Activated naive CD4-positive, alpha-beta T cell treated with anti-CD3 and anti-CD28 coated beads, Interleukin-2, amount 50 U/mL, for 24 hours (primary cell): ENCODE measurements around the gene TARM1.
A peak's percentile ranks its signal among the peaks of the same experiment; 100 is the strongest.
"Not testable (repeated sequence)": the region's sequence is repeated elsewhere in the genome, so short reads cannot be mapped to it uniquely, and the experiment has no call there.

Experiments used
- H3K27ac Mint-ChIP-seq: one replicate; pipeline ENCODE4 v1.8.0; 2021; ENCODE audit warnings: mild to moderate bottlenecking, mixed read lengths
- H3K27me3 Mint-ChIP-seq: one replicate; pipeline ENCODE4 v1.8.0; 2021; ENCODE audit warnings: mixed read lengths
- H3K36me3 Mint-ChIP-seq: one replicate; pipeline ENCODE4 v1.8.0; 2021; ENCODE audit warnings: mixed read lengths
- H3K4me1 Mint-ChIP-seq: one replicate; pipeline ENCODE4 v1.8.0; 2021; ENCODE audit warnings: mixed read lengths
- H3K4me3 Mint-ChIP-seq: one replicate; pipeline ENCODE4 v1.8.0; 2021; ENCODE audit warnings: mild to moderate bottlenecking, mixed read lengths
- H3K9me3 Mint-ChIP-seq: one replicate; pipeline ENCODE4 v1.8.0; 2021; ENCODE audit warnings: mixed read lengths

TARM1 gene

GRCh38 chr19:54106716-54107115, 25.6 kb upstream of the TARM1 start:
- no peak overlapping the region for H3K4me3 Mint-ChIP-seq
- no peak overlapping the region for H3K27ac Mint-ChIP-seq

GRCh38 chr19:54105796-54106195, 24.6 kb upstream of the TARM1 start:
- Mint-ChIP-seq H3K36me3 (peaks cover 8% of the 10 kb centered on the region), H3K27me3 (no peaks in the 10 kb centered on the region), H3K27ac (peak overlapping the region; percentile 47), H3K4me1 (peaks cover 23% of the 10 kb centered on the region), H3K9me3 (no peaks in the 10 kb centered on the region), H3K4me3 (peak overlapping the region; percentile 42)

More at GRCh38 chr19:54106716-54107115, 25.6 kb upstream of the TARM1 start:
- peaks cover 9% of the 10 kb centered on the region for H3K36me3 Mint-ChIP-seq
- no peaks in the 10 kb centered on the region for H3K27me3 Mint-ChIP-seq
- H3K9me3 Mint-ChIP-seq, result no peaks in the 10 kb centered on the region
- H3K4me1 Mint-ChIP-seq, result peaks cover 23% of the 10 kb centered on the region

- H3K27me3 Mint-ChIP-seq, result no peaks in the 10 kb centered on the region
These were observed 24.0 kb upstream of the TARM1 start for GRCh38 chr19:54104998-54105715.

GRCh38 chr19:54102421-54103169, 21.4 kb upstream of the TARM1 start, which contains the start of gene NDUFA3:
NDUFA3 (plus strand) TSS chr19:54102855; CDS start chr19:54102879, 24 bp downstream.
- H3K27ac Mint-ChIP-seq, result peak within 1 kb of the TSS; percentile 91
- peaks cover 4% of the 10 kb centered on the region for H3K36me3 Mint-ChIP-seq
- no peaks in the 10 kb centered on the region for H3K9me3 Mint-ChIP-seq
- peak within 1 kb of the TSS; percentile 98 for H3K4me3 Mint-ChIP-seq
- no peaks in the 10 kb centered on the region for H3K27me3 Mint-ChIP-seq
- H3K4me1 Mint-ChIP-seq, result peaks cover 23% of the 10 kb centered on the region

More at GRCh38 chr19:54104998-54105715, 24.0 kb upstream of the TARM1 start:
- H3K9me3 Mint-ChIP-seq, result no peaks in the 10 kb centered on the region
- peaks cover 5% of the 10 kb centered on the region for H3K36me3 Mint-ChIP-seq
- H3K27ac Mint-ChIP-seq, result no peak overlapping the region
- peak overlapping the region; percentile 19 for H3K4me3 Mint-ChIP-seq
- H3K4me1 Mint-ChIP-seq, result peaks cover 23% of the 10 kb centered on the region

- no peak within 1 kb of the TSS for H3K27ac Mint-ChIP-seq
- no peaks in the 10 kb centered on the region for H3K9me3 Mint-ChIP-seq
- H3K4me3 Mint-ChIP-seq, result peak within 1 kb of the TSS; percentile 67
- H3K27me3 Mint-ChIP-seq, result peaks cover 1% of the 10 kb centered on the region
- peaks cover 23% of the 10 kb centered on the region for H3K4me1 Mint-ChIP-seq
- H3K36me3 Mint-ChIP-seq, result no peaks in the 10 kb centered on the region
These were observed 19.4 kb upstream of the TARM1 start, which contains the start of gene OSCAR for GRCh38 chr19:54100561-54100960. OSCAR (minus strand) TSS chr19:54100803; CDS start chr19:54100792, 11 bp downstream.

- peaks cover 20% of the 10 kb centered on the region for H3K4me1 Mint-ChIP-seq
- not testable (repeated sequence) for H3K4me3 Mint-ChIP-seq, H3K27ac Mint-ChIP-seq, H3K9me3 Mint-ChIP-seq, H3K27me3 Mint-ChIP-seq, H3K36me3 Mint-ChIP-seq
These were observed 18.7 kb upstream of the TARM1 start for GRCh38 chr19:54099903-54100255.

GRCh38 chr19:54099190-54099902, 18.2 kb upstream of the TARM1 start:
- Mint-ChIP-seq H3K27ac (no peak overlapping the region), H3K9me3 (no peaks in the 10 kb centered on the region), H3K4me3 (no peak overlapping the region), H3K4me1 (peaks cover 21% of the 10 kb centered on the region), H3K36me3 (no peaks in the 10 kb centered on the region), H3K27me3 (peaks cover 3% of the 10 kb centered on the region)

GRCh38 chr19:54096617-54097106, 15.5 kb upstream of the TARM1 start:
- Mint-ChIP-seq H3K36me3 (no peaks in the 10 kb centered on the region), H3K27me3 (peaks cover 8% of the 10 kb centered on the region), H3K27ac (peak overlapping the region; percentile 48), H3K9me3 (no peaks in the 10 kb centered on the region), H3K4me1 (peaks cover 14% of the 10 kb centered on the region), H3K4me3 (peak overlapping the region; percentile 60)

- not testable (repeated sequence) for H3K36me3 Mint-ChIP-seq, H3K9me3 Mint-ChIP-seq, H3K27me3 Mint-ChIP-seq
- peaks cover 14% of the 10 kb centered on the region for H3K4me1 Mint-ChIP-seq
- H3K27ac Mint-ChIP-seq, result peak overlapping the region; percentile 81
- H3K4me3 Mint-ChIP-seq, result peak overlapping the region; percentile 80
These were observed 14.9 kb upstream of the TARM1 start for GRCh38 chr19:54095859-54096616.

GRCh38 chr19:54095136-54095858, 14.1 kb upstream of the TARM1 start:
- Mint-ChIP-seq H3K4me1 (peaks cover 14% of the 10 kb centered on the region), H3K27me3 (peaks cover 10% of the 10 kb centered on the region), H3K9me3 (no peaks in the 10 kb centered on the region), H3K36me3 (no peaks in the 10 kb centered on the region), H3K4me3 (peak overlapping the region; percentile 15), H3K27ac (no peak overlapping the region)

- Mint-ChIP-seq H3K4me3 (no peak overlapping the region), H3K36me3 (no peaks in the 10 kb centered on the region), H3K4me1 (peaks cover 14% of the 10 kb centered on the region), H3K9me3 (no peaks in the 10 kb centered on the region), H3K27me3 (peaks cover 11% of the 10 kb centered on the region), H3K27ac (peak overlapping the region; percentile 14)
These were observed 13.3 kb upstream of the TARM1 start for GRCh38 chr19:54094426-54095000.

GRCh38 chr19:54084410-54084809, 3.2 kb upstream of the TARM1 start:
- no peaks in the 10 kb centered on the region for H3K9me3 Mint-ChIP-seq
- no peak overlapping the region for H3K4me3 Mint-ChIP-seq
- H3K27me3 Mint-ChIP-seq, result peaks cover 9% of the 10 kb centered on the region
- no peak overlapping the region for H3K27ac Mint-ChIP-seq
- H3K36me3 Mint-ChIP-seq, result peaks cover 2% of the 10 kb centered on the region
- H3K4me1 Mint-ChIP-seq, result no peaks in the 10 kb centered on the region

GRCh38 chr19:54077334-54077733, 3.8 kb downstream of the TARM1 start:
- no peaks in the 10 kb centered on the region for H3K36me3 Mint-ChIP-seq
- H3K4me3 Mint-ChIP-seq, result no peak overlapping the region
- no peaks in the 10 kb centered on the region for H3K4me1 Mint-ChIP-seq
- H3K27ac Mint-ChIP-seq, result no peak overlapping the region
- no peaks in the 10 kb centered on the region for H3K9me3 Mint-ChIP-seq
- peaks cover 2% of the 10 kb centered on the region for H3K27me3 Mint-ChIP-seq

GRCh38 chr19:54074851-54075250, 6.3 kb downstream of the TARM1 start:
- Mint-ChIP-seq H3K27ac (no peak overlapping the region), H3K9me3 (no peaks in the 10 kb centered on the region), H3K4me1 (no peaks in the 10 kb centered on the region), H3K27me3 (peaks cover 2% of the 10 kb centered on the region), H3K36me3 (no peaks in the 10 kb centered on the region), H3K4me3 (no peak overlapping the region)
